Measurements from ENCODE around the gene DIS3L2.
"Not testable (repeated sequence)": the region's sequence is repeated elsewhere in the genome, so short reads cannot be mapped to it uniquely, and the experiment has no call there.

Gene DIS3L2

GRCh38 chr2:232006253-232006652 is 44.7 kb downstream of the DIS3L2 start:
- DNase-seq (ENCODE audit: low read depth, low spot score) = no peak

GRCh38 chr2:232008907-232009638 is 47.6 kb downstream of the DIS3L2 start:
- DNase-seq (ENCODE audit: low read depth, low spot score) = peak; percentile 25

DNA sequence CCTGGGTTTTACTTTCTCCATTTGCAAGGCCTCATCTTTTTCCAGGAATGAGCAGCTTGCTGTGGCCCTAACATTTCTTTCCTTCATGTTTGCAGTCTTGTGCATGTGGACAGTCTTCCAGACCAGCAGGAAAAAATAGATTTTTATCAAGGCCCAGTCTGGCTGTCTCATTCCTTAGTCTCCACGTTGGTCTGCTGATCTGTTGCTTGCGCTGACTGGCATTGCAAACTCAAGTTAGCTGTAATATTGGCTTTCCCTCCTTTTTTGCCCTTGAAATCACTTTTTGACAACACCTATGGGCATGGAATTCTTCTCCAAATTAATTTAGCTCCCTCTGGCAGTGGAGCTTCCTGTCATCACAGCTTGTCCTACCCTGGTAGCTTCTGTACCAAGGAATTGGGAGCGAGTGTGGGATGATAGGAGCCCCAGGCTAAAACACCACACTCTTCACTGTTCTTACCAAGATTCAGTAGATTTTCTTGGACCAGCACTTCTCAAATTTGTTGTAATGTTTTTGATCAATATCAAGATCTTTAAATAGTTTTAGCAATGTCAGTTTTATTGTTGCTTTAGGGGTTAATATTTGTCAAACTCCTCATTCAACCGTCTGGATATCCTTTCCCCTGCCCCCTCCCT is 48.2 kb downstream of the DIS3L2 start:
- no peak for DNase-seq (ENCODE audit: low read depth, low spot score)

DNA sequence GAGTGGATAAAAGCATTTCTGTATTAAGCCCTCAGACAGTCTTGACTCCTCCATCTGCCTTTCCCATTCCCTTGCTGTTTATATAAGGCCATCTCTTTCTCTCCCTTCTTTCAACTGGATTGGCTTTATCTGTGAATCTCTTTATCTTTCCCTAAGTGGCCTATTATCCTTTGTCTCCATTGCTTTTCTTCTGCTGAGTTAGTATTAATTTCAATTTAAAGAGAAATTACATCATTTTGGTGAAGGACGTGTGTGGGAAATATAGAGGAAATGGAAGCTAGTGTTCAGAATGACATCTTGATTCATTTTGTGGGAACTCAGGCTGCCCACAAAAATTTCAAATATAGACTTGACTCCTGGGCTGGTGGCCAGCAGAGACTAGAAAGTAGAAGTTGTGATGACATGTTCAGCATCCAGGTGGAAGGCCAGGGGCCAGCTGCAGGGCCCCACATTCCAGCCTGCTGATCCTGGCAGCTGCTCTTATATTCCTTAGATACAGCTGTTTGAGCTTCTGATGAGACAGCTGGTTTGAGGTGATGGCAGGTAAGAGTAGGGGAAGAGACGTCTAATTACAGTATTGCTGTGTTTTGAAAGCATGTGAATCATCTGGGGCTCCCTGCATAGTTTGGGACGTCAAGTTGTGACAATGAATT is 52.3 kb downstream of the DIS3L2 start:
- peak; percentile 93 for DNase-seq (ENCODE audit: low read depth, low spot score)

GRCh38 chr2:232014681-232015080 is 53.2 kb downstream of the DIS3L2 start:
- DNase-seq (ENCODE audit: low read depth, low spot score) = no peak

- DNase-seq (ENCODE audit: low read depth, low spot score) = no peak
These were observed 56.7 kb downstream of the DIS3L2 start for GRCh38 chr2:232018181-232018580.

DNA sequence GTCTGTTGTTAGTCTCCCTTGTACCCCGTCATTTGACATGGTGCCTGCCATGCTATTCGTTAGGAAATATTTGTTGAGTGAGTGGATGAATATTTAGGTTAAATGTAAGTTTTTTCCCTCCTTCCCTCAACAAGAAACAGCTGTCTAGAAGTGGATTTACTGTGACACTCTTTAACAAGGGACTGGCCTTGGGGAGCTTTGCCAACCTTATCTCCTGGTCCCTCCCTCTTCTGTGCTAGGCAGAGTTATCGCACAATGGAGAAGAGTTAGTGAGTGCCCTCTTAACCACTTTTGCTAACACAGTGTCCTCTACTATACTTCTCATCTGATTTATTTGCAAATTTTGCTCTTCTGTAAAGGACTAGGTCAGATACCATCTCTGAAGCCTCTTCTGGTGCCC is 61.2 kb downstream of the DIS3L2 start:
- DNase-seq (ENCODE audit: low read depth, low spot score) = no peak

DNA sequence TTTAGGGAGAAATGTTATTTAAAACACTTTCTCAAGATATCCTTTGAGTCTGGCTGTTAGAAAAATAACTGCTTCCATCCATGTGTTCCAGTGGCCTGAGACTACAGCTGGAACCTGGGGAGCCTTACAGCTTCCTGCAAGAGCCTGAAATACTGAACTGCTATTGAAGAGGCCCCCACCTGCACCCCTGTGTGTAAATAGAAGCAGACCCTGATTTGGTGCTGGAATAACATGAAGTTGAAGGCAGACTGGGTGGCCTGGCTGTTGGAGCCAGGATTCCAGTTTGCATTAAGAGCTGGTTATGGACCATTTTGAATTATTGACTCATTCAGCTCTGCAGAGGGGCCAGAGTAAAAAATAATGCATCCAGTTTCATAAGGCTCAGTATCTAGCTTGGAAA is 61.9 kb downstream of the DIS3L2 start:
- no peak for DNase-seq (ENCODE audit: low read depth, low spot score)

DNA sequence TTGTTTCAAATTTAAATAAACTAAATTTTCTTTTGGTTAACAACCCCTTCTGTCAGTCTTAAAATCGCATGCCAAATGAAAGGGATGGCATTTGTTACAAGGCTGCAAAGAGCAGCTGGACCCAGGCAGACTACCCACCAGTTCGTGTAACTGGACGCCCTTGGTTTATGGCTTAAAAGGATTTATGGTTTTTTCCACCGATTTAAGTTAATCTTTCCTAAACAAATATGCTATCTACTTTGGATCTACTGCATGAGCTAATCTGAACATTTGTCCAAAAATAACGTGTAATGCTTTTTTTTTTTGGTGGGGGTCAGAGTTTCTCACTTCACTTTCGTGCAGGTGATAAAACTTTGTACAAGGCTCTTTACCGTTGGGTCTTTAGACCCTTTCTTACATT is 62.9 kb downstream of the DIS3L2 start:
- DNase-seq (ENCODE audit: low read depth, low spot score) = no peak

DNA sequence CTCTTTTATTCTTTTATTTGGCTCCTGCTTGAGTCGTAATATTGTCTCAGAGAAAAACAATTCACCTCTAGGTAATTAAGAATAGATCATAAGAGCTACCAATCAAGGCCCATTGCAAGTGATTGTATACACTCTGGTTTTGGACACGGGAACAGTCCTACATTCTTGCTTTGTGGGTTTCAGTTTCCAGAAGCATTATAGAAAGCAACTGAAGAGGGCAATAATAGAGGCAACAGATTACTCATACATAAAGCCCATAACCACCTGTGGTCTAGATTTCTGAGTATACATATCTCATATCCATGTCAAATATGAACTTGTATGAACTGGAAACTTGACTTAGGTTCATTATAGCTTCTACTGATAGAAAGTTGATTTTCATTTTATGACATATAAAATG is 65.4 kb downstream of the DIS3L2 start:
- DNase-seq (ENCODE audit: low read depth, low spot score) = no peak

DNA sequence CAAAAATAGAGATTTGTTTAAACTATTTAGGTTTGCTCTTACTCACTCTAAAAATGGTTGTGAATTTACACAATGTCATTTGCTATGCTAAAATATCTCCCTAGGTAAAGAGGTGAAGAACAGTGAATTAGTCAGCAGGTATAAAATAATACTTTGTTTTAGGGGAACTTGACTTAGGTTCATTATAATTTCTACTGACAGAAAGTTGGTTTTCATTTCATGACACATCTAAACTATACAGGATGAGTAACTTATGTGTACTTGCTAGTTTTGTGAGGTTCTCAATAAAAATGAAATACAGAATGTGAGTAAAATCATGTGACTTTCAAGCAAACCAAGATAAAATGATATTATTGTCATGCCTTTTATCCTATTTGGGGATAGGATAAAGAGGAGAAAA is 66.0 kb downstream of the DIS3L2 start:
- no peak for DNase-seq (ENCODE audit: low read depth, low spot score)

GRCh38 chr2:232028071-232028470 is 66.6 kb downstream of the DIS3L2 start:
- DNase-seq (ENCODE audit: low read depth, low spot score) = no peak

GRCh38 chr2:232028631-232029030 is 67.1 kb downstream of the DIS3L2 start:
- no peak for DNase-seq (ENCODE audit: low read depth, low spot score)

DNA sequence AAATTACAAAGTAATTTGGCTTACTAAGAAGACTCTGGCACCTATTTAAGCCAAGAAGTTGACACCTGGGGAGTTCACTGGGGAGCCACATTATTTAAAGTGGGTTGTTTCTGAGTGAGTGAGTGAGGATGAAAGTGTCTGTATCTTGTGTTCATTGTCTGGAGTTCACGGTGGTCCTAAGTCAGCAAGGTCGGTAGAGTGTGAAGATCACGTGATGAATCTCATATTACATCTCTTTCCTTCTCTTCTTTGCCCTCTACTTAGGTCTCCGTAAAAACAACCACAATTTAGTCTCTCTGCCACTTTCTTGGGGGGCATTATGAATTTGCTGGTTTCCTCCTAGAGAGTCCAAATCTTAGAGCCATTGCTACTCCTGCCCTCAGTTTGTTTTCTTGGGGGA is 67.8 kb downstream of the DIS3L2 start:
- DNase-seq (ENCODE audit: low read depth, low spot score) = no peak

- DNase-seq (ENCODE audit: low read depth, low spot score) = no peak
These were observed 68.7 kb downstream of the DIS3L2 start for GRCh38 chr2:232030229-232030628.

GRCh38 chr2:232035292-232035691 is 73.8 kb downstream of the DIS3L2 start:
- DNase-seq (ENCODE audit: low read depth, low spot score) = not testable (repeated sequence)

DNA sequence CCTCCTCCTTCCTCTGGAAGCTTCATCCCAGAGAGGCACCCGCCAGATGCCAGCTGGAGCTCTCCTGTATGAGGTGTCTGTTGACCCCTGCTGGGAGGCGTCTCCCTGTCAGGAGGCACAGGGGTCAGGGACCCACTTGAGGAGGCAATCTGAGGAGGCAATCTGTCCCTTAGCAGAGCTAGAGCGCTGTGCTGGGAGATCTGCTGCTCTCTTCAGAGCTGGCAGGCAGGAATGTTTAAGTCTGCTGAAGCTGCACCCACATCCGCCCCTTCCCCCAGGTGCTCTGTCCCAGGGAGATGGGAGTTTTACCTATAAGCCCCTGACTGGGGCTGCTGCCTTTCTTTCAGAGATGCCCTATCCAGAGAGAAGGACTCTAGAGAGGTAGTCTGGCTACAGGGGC is 75.4 kb downstream of the DIS3L2 start:
- not testable (repeated sequence) for DNase-seq (ENCODE audit: low read depth, low spot score)

DNA sequence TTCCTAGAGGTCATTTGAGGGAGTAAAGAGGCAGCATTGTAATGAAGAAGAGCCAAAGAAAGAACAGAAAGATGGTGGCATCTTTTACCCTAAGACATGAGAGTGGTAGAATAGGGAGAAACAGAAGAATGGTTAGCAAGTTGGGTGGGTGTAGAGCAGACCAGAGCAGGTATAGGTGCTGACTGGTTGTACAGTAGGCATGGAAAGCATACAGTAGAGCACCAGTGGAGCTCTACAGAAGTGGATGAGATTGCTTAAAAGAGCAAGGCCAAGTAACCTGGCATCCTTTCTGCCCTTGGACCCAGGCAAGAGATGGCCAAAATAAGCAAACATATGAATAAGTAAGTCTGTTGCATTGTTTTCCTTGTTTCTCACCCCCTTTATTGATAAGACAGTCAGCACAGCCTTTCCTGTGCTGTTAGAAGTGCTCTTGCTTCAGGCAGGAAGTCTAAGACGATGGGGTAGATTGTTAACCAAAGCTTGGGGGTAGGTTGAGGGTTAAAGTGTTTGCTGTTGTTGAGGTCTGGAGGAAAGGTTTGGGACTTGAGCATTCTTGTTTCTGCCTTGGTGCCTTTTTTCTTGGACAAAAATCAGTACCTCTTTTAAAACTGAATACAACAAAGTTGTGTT is 76.9 kb downstream of the DIS3L2 start:
- DNase-seq (ENCODE audit: low read depth, low spot score) = no peak

- peak; percentile 2 for DNase-seq (ENCODE audit: low read depth, low spot score)
These were observed 77.5 kb downstream of the DIS3L2 start for GRCh38 chr2:232038881-232039485.

DNA sequence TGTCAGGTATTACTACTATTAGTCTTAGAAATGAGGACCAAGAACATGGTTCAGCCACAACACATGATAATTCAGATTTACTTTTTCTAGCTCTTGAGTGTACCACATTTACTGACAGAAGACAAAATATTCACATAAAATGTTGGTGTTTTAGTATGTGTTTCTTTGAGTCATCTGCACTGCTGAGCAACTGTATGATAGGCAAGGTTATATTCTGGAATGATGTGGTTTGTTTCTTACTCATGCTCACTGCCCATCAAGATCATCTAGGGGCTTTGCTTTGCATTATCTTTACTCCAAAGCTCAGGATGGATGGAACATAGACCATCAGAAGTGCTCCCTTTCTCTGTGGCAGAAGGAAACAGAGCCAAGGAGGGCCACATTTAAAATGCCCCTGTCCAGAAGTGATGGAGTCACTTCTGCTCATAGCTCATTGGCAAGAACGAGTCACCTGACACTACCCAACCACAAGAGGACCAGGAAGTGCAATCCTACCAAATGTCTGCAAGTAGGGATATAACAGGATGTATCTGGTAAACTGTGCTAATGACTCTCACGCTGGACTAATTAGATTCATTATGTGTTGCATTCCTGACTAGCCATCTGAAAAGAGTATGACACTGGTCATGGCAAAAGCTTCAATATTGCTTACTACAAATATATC is 81.5 kb downstream of the DIS3L2 start:
- DNase-seq (ENCODE audit: low read depth, low spot score) = peak; percentile 19

- no peak for DNase-seq (ENCODE audit: low read depth, low spot score)
These were observed 82.5 kb downstream of the DIS3L2 start for GRCh38 chr2:232043966-232044365.

DNA sequence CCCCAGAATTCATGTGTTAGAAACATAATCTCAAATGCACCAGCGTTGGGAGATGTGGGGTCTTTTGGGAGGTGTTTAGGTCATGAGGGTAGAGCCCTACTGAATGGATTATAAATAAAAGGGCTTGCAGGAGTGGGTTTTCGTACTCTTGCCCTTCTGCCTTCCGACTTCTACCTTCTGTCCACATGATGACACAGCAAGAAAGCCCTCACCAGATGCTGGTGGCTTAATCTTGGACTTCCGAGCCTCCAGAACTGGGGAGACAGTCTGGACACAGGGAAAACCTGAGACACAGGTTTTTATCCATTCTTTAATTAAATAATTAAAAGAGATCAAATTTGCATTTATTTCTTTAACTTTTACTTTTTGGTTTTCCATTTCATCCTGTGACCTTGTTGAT is 87.8 kb downstream of the DIS3L2 start:
- DNase-seq (ENCODE audit: low read depth, low spot score) = no peak
